ENCODE measurements around the gene POTEB3.
A peak's percentile ranks its signal among the peaks of the same experiment; 100 is the strongest.
"Not testable (repeated sequence)": the region's sequence is repeated elsewhere in the genome, so short reads cannot be mapped to it uniquely, and the experiment has no call there.

Gene POTEB3

DNA sequence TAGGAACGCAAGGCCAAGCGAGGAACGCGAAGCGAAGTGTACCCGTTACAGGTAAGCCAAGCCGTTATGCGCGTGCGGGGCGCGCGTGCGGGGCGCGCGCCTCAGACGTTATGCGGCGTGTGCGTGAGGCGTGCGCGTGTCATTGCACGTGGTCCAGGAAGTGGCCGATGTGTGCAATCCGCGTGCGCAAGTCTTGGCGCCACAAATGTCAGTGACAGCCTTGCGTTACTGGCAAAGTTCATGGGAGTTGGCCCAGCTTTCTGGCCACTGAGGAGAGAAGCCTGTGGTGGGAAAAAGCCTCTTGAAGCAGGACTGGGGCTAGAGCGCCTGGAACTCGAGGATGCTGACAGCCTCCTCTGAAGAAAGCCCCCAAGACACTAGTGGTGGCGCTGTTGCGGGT lies at the start of gene POTEB3:
Gene POTEB3 (minus strand): TSS at position 101 of the 400 bp plus-strand sequence. CDS start 488 bp downstream, outside the sequence.
- not testable (repeated sequence) for DNase-seq

DNA sequence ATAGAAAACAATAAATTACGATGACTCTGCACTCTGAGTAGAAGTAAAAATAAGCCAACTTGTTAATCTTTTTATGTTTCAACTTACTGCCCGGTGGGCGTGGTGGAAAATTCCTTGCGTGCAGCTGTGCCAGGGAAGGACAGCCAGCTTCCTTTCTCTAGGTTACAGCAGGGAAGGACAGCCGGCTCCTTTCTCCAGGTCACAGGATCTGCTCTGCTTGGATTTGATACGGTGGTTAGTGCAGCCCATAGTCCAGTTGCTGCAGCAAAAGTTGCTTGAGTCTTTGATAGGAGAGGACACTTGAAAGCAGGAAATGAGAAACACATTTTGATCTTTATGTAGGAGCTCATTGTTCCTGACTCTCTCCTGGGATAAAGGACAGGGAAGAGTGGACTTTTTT lies 13.4 kb upstream of the POTEB3 start:
- DNase-seq, result not testable (repeated sequence)

DNA sequence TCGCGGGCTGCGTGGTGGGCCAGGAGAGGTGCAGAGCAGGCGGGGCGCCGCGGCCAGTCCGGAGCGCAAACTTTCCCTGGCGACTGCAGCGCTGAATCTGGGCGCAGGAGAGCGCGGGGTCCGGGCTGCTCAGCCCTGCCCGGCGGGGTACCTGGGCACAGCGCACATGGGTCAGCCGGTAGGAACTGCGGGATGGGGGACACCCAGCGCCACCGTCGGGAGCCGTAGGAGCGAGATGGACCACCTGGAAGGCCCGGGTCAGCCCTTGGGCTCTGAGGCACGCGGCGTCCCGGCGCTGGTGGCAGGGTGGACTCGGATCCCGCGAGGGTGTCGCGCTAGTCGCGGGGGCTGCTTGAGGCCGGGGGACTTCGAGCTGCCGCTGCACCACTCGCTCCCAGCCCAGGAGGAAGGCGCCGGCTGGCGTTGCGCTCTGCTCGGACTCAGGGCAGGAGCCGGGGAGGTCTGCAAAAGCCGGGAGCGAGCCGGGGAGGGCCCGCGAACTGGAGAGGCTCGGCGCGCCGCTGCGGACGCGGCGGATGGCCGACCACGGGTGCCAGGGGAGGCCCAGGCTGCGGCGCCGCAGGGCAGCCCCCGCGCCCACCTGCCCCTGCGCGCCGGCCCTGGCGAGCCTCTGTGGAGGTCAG lies 11.7 kb upstream of the POTEB3 start:
- not testable (repeated sequence) for DNase-seq

DNA sequence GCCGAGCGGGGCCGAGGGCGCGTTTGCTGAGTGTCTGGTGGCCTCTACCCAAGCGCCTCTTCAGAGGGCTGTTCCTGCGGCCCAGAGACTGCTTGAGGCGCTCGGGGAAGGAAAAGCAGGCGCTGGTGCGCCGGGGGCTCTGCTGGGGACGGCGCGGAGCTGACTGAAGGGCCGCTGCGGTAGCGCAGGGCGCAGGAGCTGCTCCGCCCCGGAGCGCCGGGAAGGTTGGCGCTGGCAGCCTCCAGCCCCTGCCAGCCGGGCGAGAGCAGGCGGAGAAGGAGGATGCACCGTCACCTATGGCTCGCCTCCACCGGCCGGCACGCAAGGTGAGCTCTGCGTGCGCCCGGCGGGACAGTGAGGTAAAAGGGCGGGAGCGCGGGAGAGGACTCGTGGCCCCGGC lies 11.2 kb upstream of the POTEB3 start:
- DNase-seq, result not testable (repeated sequence)

DNA sequence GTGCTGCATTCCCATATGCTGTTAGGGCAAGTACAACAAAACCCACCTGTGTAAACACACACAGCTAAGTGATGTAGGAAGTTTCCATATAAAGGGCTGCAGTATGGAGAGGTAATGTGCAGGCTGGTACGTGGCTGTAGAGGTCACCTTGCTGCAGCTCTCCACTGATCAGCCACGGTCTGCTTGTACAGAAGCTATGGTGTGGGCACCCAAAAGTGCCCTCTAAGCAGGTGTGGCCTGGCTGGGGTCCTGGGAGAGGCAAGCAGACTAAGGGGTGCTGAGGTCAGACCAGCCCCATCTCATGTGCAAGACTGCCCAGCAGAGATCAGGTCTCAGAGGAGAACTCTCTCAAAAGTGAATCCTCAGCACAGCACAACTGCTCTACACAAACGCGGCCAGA lies 32.9 kb downstream of the POTEB3 start:
- DNase-seq, result not testable (repeated sequence)

DNA sequence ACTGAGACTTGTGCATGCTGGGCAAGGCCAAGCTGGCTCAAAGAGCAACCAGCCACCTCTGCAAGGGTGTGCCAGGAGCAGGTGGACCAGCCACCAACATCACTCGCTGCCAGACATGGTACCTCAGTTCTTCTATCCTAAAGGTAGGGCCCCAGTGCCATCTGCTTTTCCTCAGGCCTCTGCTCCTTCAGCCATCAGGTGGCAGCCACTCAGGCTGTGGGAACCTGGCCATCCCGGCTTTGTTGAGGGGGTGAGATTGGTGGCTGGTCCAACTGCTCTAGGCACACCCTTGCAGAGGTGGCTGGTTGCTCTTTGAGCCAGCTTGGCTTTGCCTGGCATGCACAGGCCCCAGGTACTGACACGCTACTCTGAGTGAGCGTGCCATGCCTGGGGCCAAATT lies 38.8 kb downstream of the POTEB3 start:
- DNase-seq, result not testable (repeated sequence)

DNA sequence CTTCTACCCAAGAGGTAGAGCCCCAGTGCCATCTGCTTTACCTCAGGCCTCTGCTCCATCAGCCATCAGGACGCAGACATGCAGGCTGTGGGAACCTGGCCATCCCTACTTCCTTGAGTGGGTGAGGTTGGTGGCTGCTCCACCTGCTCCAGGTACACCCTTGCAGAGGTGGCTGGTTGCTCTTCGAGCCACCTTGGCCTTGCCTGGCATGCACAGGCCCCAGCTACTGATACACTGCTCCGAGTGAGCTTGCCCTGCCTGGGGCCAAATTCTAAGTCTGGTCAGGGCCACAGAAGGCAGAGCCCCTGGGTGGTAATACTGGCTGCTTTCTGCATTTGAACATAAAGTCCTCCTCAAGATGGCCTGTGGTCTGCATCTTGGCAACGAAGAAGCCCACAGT lies 41.2 kb downstream of the POTEB3 start:
- not testable (repeated sequence) for DNase-seq

DNA sequence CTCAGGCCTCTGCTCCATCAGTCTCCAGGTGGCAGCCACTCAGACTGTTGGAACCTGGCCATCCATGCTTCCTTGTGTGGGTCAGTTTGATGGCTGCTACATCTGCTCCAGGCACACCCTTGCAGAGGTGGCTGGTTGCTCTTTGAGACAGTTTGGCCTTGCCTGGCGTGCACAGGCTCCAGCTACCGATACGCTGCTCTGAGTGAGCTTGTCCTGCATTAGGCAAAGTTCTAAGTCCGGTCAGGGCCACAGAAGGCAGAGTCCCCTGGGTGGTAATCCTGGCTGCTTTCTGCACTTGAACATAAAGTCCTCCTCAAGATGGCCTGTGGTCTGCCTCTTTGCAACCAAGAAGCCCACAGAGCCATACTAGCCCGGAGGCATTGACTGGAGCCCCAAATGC lies 41.8 kb downstream of the POTEB3 start:
- peak in 1 of 3 donors; percentile 0 for DNase-seq

DNA sequence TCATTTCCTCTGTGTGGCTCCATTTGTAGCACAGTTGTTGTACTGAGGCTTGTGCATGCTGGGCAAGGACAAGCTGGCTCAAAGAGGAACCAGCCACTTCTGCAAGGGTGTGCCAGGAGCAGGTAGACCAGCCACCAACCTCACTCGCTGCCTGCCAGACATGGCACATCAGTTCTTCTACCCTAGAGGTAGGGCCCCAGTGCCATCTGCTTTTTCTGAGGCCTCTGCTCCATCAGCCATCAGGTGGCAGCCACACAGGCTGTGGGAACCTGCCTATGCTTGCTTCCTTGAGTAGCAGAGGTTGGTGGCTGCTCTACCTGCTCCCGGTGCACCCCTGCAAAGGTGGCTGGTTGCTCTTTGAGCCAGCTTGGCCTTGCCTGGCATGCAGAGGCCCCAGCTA lies 42.6 kb downstream of the POTEB3 start:
- DNase-seq, result not testable (repeated sequence)

DNA sequence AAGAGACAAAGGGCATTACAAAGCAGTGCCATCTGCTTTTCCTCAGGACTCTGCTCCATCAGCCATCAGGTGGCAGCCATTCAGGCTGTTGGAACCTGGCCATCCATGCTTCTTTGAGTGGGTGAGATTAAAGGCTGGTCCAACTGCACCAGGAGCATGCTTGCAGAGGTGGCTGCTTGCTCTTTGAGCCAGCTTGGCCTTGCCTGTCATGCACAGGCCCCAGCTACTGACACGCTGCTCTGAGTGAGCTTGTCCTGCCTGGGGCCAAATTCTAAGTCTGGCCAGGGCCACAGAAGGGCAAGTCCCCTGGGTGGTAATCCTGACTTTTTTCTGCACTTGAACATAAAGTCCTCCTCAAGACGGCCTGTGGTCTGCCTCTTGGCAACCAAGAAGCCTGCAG lies 43.1 kb downstream of the POTEB3 start:
- not testable (repeated sequence) for DNase-seq

DNA sequence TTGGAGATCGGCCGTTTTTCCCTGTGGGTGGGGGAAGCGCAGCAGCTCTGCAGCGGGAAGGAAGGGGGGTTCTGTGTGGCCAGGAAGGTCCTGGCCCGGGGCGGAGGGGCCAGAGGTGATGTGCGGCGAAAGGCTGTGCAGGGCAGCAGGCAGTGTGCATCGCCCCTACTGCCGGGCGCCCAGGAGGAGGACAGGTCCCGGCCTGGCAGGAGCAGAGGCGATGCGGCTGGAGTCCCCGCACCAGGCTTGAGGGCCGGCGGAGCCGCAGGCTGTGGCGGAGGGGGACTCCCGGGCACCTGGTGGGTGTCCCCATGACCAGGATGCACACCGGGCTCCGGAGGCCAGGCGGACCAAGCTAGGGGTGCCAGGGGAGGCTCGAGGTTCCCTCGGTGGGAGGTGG lies 54.3 kb downstream of the POTEB3 start:
- DNase-seq, result not testable (repeated sequence)

DNA sequence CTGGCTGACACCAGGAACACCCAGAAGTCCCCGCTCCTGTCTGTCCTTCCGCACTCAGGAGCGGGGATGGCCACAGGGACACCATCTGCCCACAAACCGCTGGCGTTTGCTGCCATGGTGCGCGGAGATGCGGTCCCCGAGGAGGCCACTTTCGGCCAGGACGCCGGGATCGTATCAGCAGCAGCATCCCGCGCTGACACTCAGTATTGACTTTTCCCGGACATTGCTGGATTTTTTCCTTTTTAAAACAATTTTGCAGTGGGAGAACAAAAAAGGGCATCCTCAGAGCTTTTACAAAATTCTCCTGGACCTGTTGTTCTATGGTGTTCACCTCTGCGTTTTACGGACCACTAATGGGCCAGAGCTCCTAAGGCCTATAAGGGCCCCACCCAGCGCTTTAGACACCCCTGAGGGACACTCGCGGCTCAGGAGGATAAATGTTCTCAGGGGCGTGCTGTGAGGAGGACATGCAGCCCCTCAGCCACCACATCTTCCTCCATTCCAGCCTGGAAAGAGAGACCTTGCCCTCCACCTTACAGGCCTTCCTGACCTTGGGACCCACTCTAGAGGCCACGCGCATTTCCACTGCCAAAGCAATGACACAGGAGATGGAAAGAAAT lies 56.3 kb downstream of the POTEB3 start:
- DNase-seq, result not testable (repeated sequence)

DNA sequence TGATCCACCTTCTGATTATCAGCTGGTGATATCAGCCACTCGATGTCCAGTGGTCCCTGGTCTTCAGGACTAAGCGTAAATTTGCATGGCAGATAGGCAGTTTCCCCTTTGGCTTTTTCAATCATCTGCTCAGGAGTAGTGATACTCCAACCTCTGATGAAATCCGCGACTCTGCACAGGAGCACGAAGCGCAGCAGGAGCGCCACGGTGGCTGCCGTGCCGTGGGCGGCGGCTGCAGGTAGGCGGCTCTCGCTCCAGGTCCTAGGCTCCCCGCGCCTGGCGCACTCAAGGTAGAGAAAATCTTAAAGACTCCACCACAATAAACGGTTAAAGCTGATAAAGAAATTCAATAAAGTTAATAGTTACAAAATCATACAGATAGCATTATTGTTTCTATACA lies 66.6 kb downstream of the POTEB3 start:
- DNase-seq, result not testable (repeated sequence)

DNA sequence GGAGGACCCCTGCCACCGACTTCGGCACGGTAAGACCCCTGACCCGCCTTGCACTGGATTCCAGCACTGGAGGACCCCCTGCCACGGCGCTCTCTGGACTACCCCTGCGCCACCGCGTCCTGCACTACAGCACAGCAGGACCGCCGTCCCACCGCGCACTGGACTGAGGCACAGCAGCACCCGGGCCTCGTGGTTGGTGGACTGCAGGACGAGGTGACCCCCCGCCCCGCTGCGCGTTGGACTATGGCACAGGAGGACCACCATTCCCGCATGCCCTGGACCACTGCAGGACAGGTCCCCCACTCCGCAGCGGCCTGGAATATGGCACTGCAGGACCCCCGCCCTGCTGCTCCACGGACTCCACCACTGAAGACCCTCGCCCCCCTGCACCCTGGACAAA lies 71.1 kb downstream of the POTEB3 start:
- not testable (repeated sequence) for DNase-seq

DNA sequence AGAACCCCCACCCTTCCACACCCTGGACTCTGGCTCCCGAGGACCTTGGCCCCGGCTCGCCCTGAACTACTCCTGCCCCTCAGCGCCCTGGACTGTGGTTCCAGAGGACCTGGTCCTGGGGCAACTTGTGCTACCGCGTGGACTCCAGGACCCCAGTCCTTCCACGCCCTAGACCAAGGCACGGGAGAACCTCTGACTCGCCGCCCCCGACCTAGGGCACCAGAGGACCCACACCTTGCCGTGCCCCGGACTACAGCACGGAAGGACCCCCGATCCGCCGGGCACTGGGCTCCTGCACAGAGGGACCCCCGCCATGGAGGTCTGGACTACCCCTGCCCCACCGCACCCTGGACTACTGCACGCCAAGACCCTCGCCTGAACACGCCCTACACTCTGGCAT lies 71.7 kb downstream of the POTEB3 start:
- DNase-seq, result not testable (repeated sequence)
